ENCODE measurements around the gene NAT10. TPM values are rescaled to one million over a fixed set of nuclear protein-coding genes. Genes with fewer than 3 reads are reported as not detected.

NAT10 gene
- total and polyA plus RNA-seq, 5 donors, result 11.9 to 24.7 (median 21.2) TPM

GRCh38 chr11:34192481-34193401 is 87.3 kb downstream of the NAT10 start:
- no peaks in the 10 kb centered on the region for H3K4me1 ChIP-seq (ENCODE audit: control insufficient read depth, insufficient read depth, low read length)
- peak; percentile 85 to 94 (median 91) for DNase-seq

GRCh38 chr11:34194576-34195335 is 89.3 kb downstream of the NAT10 start:
- intact Hi-C loops (cut with DNase I), result no loop called here
- H3K9me3 ChIP-seq (ENCODE audit: control insufficient read depth, low read length), result no peaks in the 10 kb centered on the region
- WGBS, result 75% methylated on average over 13 of the region's 13 CpGs
- ATAC-seq, result no peak
- no peak overlapping the region for H3K27ac ChIP-seq (ENCODE audit: low read length)
- H3K4me3 ChIP-seq (ENCODE audit: low read length), result no peak overlapping the region
- no peaks in the 10 kb centered on the region for H3K4me1 ChIP-seq (ENCODE audit: control insufficient read depth, insufficient read depth, low read length)
- DNase-seq, result no peak
- no peaks in the 10 kb centered on the region for H3K27me3 ChIP-seq (ENCODE audit: control insufficient read depth, insufficient read depth)

More at GRCh38 chr11:34192481-34193401, 87.3 kb downstream of the NAT10 start:
- H3K9me3 ChIP-seq (ENCODE audit: control insufficient read depth, low read length), result no peaks in the 10 kb centered on the region
- intact Hi-C loops (cut with DNase I), result no loop called here
- H3K27me3 ChIP-seq (ENCODE audit: control insufficient read depth, insufficient read depth), result no peaks in the 10 kb centered on the region
- ATAC-seq, result peak; percentile 84 to 91
- H3K4me3 ChIP-seq (ENCODE audit: low read length), result no peak overlapping the region
- 39% methylated on average over 14 of the region's 14 CpGs for WGBS
- H3K27ac ChIP-seq (ENCODE audit: low read length), result peak overlapping the region; percentile 43

Other genes with a start within 250 kb of the NAT10 start
- gene LMO2, start 213.6 kb upstream of the NAT10 start, total RNA-seq, result 10 to 100 TPM in 3 of 4 donors, 1 to 10 TPM in 1; 9.9 to 16.8 (median 10.6) TPM
- gene LMO2, start 213.6 kb upstream of the NAT10 start, polyA plus RNA-seq, result 10.0 TPM
- 100 to 1,000 TPM; 111 to 123 (median 116) TPM for gene CAPRIN1, start 53.9 kb upstream of the NAT10 start, total RNA-seq
- gene CAPRIN1, start 53.9 kb upstream of the NAT10 start, polyA plus RNA-seq, result 54.5 TPM